GM15510 (cell line): ENCODE results near the gene QRFPR.

ENCODE experiments used
- POLR2A ChIP-seq: IDR thresholded peaks from 3 replicates; pipeline ENCODE4 v1.6.1; 2011; ENCODE audit warnings: borderline replicate concordance; ENCODE audit not compliant: insufficient read length; ENCODE audit errors: extremely low read depth

The QRFPR gene

DNA sequence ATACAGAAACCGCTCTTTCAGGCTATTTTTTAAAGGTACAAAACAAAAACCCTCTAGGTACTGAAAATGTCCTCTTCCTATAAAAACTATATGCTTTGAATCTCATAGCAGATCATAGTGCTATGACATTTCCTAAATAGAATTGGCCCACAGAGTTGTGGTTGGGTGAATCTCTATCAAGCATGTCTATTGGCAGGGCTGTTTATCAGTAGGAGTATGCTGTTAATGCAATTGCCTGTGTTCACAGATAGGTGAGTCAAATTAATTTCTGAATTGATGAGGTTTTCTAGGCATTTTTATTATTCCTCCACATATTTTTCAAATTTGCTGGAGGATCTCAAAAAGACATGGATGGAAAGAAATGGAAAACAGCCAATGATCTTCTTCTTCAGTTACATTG lies 73.9 kb downstream of the QRFPR start:
- TF ChIP-seq POLR2A, result no peak

DNA sequence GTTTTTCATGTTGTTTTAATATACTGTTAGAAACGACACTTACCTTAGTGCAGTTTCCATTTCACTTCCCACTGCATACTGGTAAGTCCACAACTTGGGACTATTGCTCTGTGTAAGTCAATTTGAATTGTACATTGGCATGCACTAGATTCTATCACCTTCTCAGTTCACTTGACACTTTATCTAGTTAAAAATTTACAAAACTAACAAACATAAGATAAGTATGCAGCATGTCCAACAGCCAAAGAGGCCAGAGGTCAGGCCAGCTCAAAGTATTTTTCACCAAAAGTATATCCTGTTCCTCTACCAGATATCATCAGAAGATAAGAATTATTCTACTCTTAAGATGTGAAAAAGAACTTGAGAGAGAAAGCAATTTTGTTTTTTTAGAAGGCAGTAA lies 75.9 kb downstream of the QRFPR start:
- no peak for TF ChIP-seq POLR2A

DNA sequence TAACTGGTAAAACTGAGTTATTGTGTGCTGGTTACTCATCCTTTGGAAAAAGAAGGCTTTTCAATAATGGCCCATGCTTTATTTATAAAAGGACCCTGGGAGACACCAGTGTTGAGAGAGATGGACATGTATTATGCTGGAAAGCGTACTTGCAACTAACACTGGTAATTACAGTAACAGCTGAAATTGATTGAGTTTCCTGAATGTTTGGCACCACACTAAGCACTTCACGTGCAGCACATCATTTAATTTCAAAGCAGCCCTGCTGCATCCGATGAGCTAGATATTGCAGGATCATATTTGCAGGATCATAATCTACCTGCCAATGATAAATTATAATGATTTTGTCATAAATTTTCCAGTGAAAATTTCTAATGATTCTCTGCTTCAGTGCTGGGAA lies 81.5 kb downstream of the QRFPR start:
- TF ChIP-seq POLR2A, result no peak

DNA sequence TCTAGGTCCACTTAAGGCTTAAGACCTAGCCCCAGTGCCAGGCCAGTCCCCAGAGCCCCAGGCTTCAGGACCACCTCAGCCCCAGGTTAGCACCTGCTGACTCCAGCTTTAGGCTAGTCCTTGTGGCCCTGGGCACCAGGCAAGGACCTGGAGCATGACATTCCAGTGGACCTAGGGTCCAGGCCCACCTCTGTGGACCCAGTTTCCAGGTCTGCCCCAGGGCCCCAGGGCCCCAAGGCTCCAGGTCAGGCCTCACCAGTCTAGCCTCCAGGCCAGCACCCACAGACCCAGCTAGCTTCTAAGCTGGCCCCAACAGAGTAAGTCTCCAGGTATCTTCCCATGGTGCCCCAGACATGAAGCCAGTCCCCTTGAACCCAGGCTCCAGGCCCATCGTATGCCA lies 97.5 kb downstream of the QRFPR start:
- no peak for TF ChIP-seq POLR2A

DNA sequence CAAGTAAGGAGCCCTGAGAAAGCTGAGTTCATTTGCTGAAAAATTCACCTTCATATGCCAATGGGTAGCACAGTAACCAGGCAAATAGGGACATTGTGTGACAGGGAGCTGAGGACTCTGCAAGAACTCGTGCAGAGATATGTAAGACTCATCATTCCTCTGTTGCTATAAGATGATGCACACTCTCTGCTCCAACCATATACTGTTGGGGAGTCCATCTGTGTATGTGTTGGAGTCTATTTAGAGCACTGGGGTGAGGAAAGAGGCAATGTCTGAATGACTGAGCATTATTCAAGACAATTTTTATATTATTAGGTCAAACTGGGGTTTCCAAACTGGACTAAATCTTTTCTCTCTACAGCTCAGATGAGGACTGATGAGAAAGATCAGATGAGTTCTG lies 100.4 kb downstream of the QRFPR start:
- no peak for TF ChIP-seq POLR2A

DNA sequence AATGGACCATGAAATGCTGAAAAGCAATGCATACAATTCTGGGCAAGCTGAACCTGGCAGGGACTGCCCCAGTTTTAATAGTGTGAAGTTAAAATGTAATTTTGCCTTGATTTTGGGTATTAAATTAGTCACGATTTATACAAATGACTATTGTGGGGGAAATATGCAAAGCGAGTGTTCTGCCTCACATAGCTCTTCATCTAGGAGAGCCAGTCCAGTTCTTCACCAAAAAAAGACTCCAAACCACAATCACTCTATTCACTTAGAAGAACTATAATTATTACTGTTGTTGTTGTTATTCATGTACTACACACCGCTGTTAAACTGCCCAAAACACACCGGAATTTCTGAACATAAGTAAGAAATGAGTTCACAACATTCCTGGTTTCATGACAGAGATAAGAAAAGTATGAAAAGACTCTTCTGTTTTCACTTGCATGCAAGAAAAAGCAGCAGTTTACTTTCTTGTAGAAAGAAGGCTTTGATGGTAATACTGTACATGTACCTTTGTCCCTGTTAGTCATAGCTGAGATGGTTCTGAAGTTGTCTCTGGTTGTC lies 101.9 kb downstream of the QRFPR start:
- TF ChIP-seq POLR2A, result no peak
